H9 (cell line): ENCODE measurements around the gene COL4A2. TPM values are rescaled to one million over a fixed set of nuclear protein-coding genes. Genes with fewer than 3 reads are reported as not detected.

ENCODE experiments used
- DNase-seq: peaks from one replicate; pipeline ENCODE4 v3.0.0-alpha.2; 2017
- H2AFZ ChIP-seq: one replicate; pipeline ENCODE4 v1.6.1; 2013; ENCODE audit warnings: mild to moderate bottlenecking, low read length, control low read depth, moderate library complexity
- H2AK5ac ChIP-seq: 2 replicates; pipeline ENCODE4 v1.6.1; 2013; ENCODE audit warnings: low read length, control low read depth, mixed read lengths; ENCODE audit not compliant: insufficient read length
- H2BK120ac ChIP-seq: one replicate; pipeline ENCODE4 v1.6.1; 2013; ENCODE audit warnings: low read depth, mild to moderate bottlenecking, low read length, control low read depth, inconsistent platforms; ENCODE audit not compliant: poor library complexity, severe bottlenecking
- H2BK12ac ChIP-seq: 2 replicates; pipeline ENCODE4 v1.6.1; 2013; ENCODE audit warnings: low read length, control low read depth, mixed read lengths, low read depth; ENCODE audit not compliant: insufficient read length
- H2BK15ac ChIP-seq: 2 replicates; pipeline ENCODE4 v1.6.1; 2013; ENCODE audit warnings: low read depth, low read length, control low read depth
- H2BK20ac ChIP-seq: one replicate; pipeline ENCODE4 v1.6.1; 2013; ENCODE audit warnings: low read depth, mild to moderate bottlenecking, low read length, control low read depth, inconsistent platforms; ENCODE audit not compliant: poor library complexity, severe bottlenecking
- H2BK5ac ChIP-seq: 2 replicates; pipeline ENCODE4 v1.6.1; 2013; ENCODE audit warnings: low read length, control low read depth, mixed read lengths; ENCODE audit not compliant: insufficient read length
- H3K14ac ChIP-seq: 2 replicates; pipeline ENCODE4 v1.6.1; 2013; ENCODE audit warnings: low read length, control low read depth; ENCODE audit not compliant: insufficient read depth
- H3K18ac ChIP-seq: 2 replicates; pipeline ENCODE4 v1.6.1; 2013; ENCODE audit warnings: low read depth, mild to moderate bottlenecking, mixed read lengths, low read length, control low read depth; ENCODE audit not compliant: insufficient read length
- H3K23ac ChIP-seq: 2 replicates; pipeline ENCODE4 v1.6.1; 2013; ENCODE audit warnings: low read length, control low read depth, mixed read lengths, low read depth; ENCODE audit not compliant: insufficient read length
- H3K23me2 ChIP-seq: 2 replicates; pipeline ENCODE4 v1.6.1; 2013; ENCODE audit warnings: low read depth, mild to moderate bottlenecking, mixed read lengths, low read length, control low read depth; ENCODE audit not compliant: insufficient read length, poor library complexity, severe bottlenecking
- H3K27ac ChIP-seq: 2 replicates; pipeline ENCODE4 v1.5.1; 2013; ENCODE audit warnings: low read length, control low read depth, mixed read lengths, low read depth; ENCODE audit not compliant: insufficient read length
- H3K27me3 ChIP-seq: 2 replicates; pipeline ENCODE4 v1.6.1; 2013; ENCODE audit warnings: low read length, control low read depth, inconsistent platforms; ENCODE audit not compliant: insufficient read depth
- H3K4ac ChIP-seq: 2 replicates; pipeline ENCODE4 v1.6.1; 2013; ENCODE audit warnings: low read depth, mild to moderate bottlenecking, control low read depth, inconsistent platforms, low read length, moderate library complexity
- H3K4me1 ChIP-seq: 2 replicates; pipeline ENCODE4 v1.6.1; 2013; ENCODE audit warnings: low read length, control low read depth, inconsistent platforms; ENCODE audit not compliant: insufficient read depth
- H3K4me2 ChIP-seq: 2 replicates; pipeline ENCODE4 v1.6.1; 2013; ENCODE audit warnings: low read length, control low read depth, mixed read lengths; ENCODE audit not compliant: insufficient read length, insufficient read depth
- H3K56ac ChIP-seq: 2 replicates; pipeline ENCODE4 v1.6.1; 2013; ENCODE audit warnings: low read depth, mild to moderate bottlenecking, mixed read lengths, low read length, control low read depth; ENCODE audit not compliant: insufficient read length
- H3K79me1 ChIP-seq: 2 replicates; pipeline ENCODE4 v1.6.1; 2013; ENCODE audit warnings: low read depth, mild to moderate bottlenecking, moderate library complexity, low read length, control low read depth, inconsistent platforms; ENCODE audit not compliant: insufficient read depth, poor library complexity, severe bottlenecking
- H3K79me2 ChIP-seq: 2 replicates; pipeline ENCODE4 v1.6.1; 2013; ENCODE audit warnings: low read length, control low read depth, inconsistent platforms; ENCODE audit not compliant: insufficient read depth
- H3K9ac ChIP-seq: 2 replicates; pipeline ENCODE4 v1.6.1; 2013; ENCODE audit warnings: low read length, control low read depth, mixed read lengths; ENCODE audit not compliant: insufficient read length; ENCODE audit errors: extremely low read depth
- H3K9me3 ChIP-seq: one replicate; pipeline ENCODE4 v1.6.1; 2013; ENCODE audit warnings: low read depth, low read length, inconsistent platforms; ENCODE audit not compliant: control insufficient read depth
- H3T11ph ChIP-seq: one replicate; pipeline ENCODE4 v1.6.1; 2013; ENCODE audit warnings: mild to moderate bottlenecking, low read length, control low read depth, inconsistent platforms
- H4K20me1 ChIP-seq: one replicate; pipeline ENCODE4 v1.6.1; 2013; ENCODE audit not compliant: control insufficient read depth, insufficient read length, insufficient read depth
- H4K5ac ChIP-seq: 2 replicates; pipeline ENCODE4 v1.6.1; 2013; ENCODE audit warnings: low read depth, mild to moderate bottlenecking, mixed read lengths, low read length, control low read depth; ENCODE audit not compliant: insufficient read length
- H4K8ac ChIP-seq: replicated peaks from 2 replicates; pipeline ENCODE4 v1.6.1; 2013; ENCODE audit warnings: low read length, control low read depth, mixed read lengths, low read depth; ENCODE audit not compliant: insufficient read length
- H4K91ac ChIP-seq: 2 replicates; pipeline ENCODE4 v1.6.1; 2013; ENCODE audit warnings: low read depth, mild to moderate bottlenecking, moderate library complexity, mixed read lengths, low read length, control low read depth; ENCODE audit not compliant: insufficient read length
- H3K27ac Mint-ChIP-seq, 3 experiments: 2 replicates in 2 of 3; 3 replicates in 1 of 3; pipeline ENCODE4 v1.8.0; 2020 to 2021; ENCODE audit warnings: mixed read lengths in 3 of 3, mild to moderate bottlenecking in 1 of 3, moderate library complexity in 1 of 3
- H3K27me3 Mint-ChIP-seq: 2 replicates; pipeline ENCODE4 v1.8.0; 2021; ENCODE audit warnings: low read depth, mild to moderate bottlenecking, moderate library complexity, mixed read lengths
- H3K36me3 Mint-ChIP-seq, 3 experiments: 2 replicates in 2 of 3; 3 replicates in 1 of 3; pipeline ENCODE4 v1.8.0; 2020 to 2021; ENCODE audit warnings: low read depth in 3 of 3, mixed read lengths in 3 of 3; ENCODE audit not compliant: insufficient read depth in 1 of 3
- H3K4me1 Mint-ChIP-seq, 2 experiments: 2 replicates each; pipeline ENCODE4 v1.8.0; 2020; ENCODE audit warnings: mixed read lengths in 2 of 2
- H3K4me3 Mint-ChIP-seq, 2 experiments: 2 replicates in 1 of 2; 3 replicates in 1 of 2; pipeline ENCODE4 v1.8.0; 2020 to 2021; ENCODE audit warnings: mild to moderate bottlenecking in 2 of 2, mixed read lengths in 2 of 2, moderate library complexity in 1 of 2
- H3K9me3 Mint-ChIP-seq, 2 experiments: 2 replicates in 1 of 2; 3 replicates in 1 of 2; pipeline ENCODE4 v1.8.0; 2020; ENCODE audit warnings: mild to moderate bottlenecking in 2 of 2, mixed read lengths in 2 of 2, moderate library complexity in 1 of 2
- WGBS: extraction: QIAGEN DNeasy Blood & Tissue Kit; methylation state at CpG from one replicate; pipeline ENCODE4 v1.1.7; 2013; ENCODE audit warnings: missing lambda C conversion rate, low lambda C conversion rate, mixed read lengths; ENCODE audit not compliant: insufficient read length; ENCODE audit errors: extremely low coverage; 5-methylcytosine and 5-hydroxymethylcytosine counted together
- total RNA-seq: library from RNA; stranded (reverse); gene quantifications from 2 replicates; pipeline ENCODE4 v1.2.1, GENCODE V29; 2021
- TF ChIP-seq, protein P1 (sequence below): fragments of 200-600 bp; sonication (generic); conservative IDR thresholded peaks from 3 replicates; pipeline ENCODE4 v1.8.0; 2021; ENCODE audit warnings: antibody characterized with exemption, mild to moderate bottlenecking

COL4A2 gene
- total RNA-seq, 1 experiment from 2014 or later, result 76.5 TPM

DNA sequence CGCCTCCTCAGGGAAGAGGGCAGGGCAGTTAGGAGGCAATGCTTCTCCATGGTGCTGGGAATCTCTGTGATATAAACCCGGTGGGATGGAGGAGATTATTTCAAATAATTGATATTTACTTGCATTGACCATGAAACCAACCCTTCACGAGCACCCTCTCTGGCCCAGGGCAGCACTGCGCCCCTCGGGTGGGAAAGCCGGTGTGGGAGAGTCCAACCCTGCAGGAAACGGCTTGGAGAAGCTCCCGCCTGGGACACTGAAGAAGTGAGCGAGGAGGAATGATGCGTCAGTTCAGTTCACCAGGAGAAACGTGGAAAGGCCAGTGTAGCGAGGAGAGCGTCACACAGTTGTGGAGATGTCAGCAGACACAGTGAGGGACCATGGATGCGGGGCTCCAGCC lies 99.9 kb downstream of the COL4A2 start:
- Mint-ChIP-seq H3K4me1 (peaks cover 20 to 22% of the 10 kb centered on the region in 2 experiments), H3K27me3 (no peaks in the 10 kb centered on the region), H3K4me3 (no peak overlapping the region), H3K27ac (peak overlapping the region in 1 of 3 experiments; percentile 32; a peak in 2 of 7 replicates), H3K36me3 (peaks cover 4 to 14% (median 7%) of the 10 kb centered on the region in 3 experiments; a peak in 5 of 7 replicates), H3K9me3 (no peaks in the 10 kb centered on the region)
- H3K4me2 ChIP-seq, result no peak overlapping the region
- no peak overlapping the region for H2BK20ac ChIP-seq
- no peaks in the 10 kb centered on the region for H3K79me1 ChIP-seq
- no peak overlapping the region for H3K9ac ChIP-seq
- no peak overlapping the region for H2BK12ac ChIP-seq
- no peaks in the 10 kb centered on the region for H3K9me3 ChIP-seq
- no peak overlapping the region for H2AFZ ChIP-seq
- no peak overlapping the region for H2BK5ac ChIP-seq
- H3K14ac ChIP-seq, result no peak overlapping the region
- no peak overlapping the region for H4K91ac ChIP-seq
- no peak overlapping the region for H4K5ac ChIP-seq
- no peak overlapping the region for H3K27ac ChIP-seq
- no peak overlapping the region for H2BK120ac ChIP-seq
- H3K23me2 ChIP-seq, result no peaks in the 10 kb centered on the region
- H2BK15ac ChIP-seq, result no peak overlapping the region
- H4K20me1 ChIP-seq, result no peaks in the 10 kb centered on the region
- H3K18ac ChIP-seq, result no peak overlapping the region
- H3K56ac ChIP-seq, result no peak overlapping the region
- H3K23ac ChIP-seq, result no peak overlapping the region
- peaks cover 5% of the 10 kb centered on the region; the same call in 1 of the 2 replicates for H3K4me1 ChIP-seq
- no peak overlapping the region for H4K8ac ChIP-seq
- H2AK5ac ChIP-seq, result no peak overlapping the region
- H3K4ac ChIP-seq, result no peak overlapping the region
- H3T11ph ChIP-seq, result no peak overlapping the region
- TF ChIP-seq, protein P1, sequence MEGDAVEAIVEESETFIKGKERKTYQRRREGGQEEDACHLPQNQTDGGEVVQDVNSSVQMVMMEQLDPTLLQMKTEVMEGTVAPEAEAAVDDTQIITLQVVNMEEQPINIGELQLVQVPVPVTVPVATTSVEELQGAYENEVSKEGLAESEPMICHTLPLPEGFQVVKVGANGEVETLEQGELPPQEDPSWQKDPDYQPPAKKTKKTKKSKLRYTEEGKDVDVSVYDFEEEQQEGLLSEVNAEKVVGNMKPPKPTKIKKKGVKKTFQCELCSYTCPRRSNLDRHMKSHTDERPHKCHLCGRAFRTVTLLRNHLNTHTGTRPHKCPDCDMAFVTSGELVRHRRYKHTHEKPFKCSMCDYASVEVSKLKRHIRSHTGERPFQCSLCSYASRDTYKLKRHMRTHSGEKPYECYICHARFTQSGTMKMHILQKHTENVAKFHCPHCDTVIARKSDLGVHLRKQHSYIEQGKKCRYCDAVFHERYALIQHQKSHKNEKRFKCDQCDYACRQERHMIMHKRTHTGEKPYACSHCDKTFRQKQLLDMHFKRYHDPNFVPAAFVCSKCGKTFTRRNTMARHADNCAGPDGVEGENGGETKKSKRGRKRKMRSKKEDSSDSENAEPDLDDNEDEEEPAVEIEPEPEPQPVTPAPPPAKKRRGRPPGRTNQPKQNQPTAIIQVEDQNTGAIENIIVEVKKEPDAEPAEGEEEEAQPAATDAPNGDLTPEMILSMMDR, result no peak
- no peaks in the 10 kb centered on the region for H3K27me3 ChIP-seq
- no peaks in the 10 kb centered on the region for H3K79me2 ChIP-seq
- DNase-seq, result no peak
- WGBS, result no CpG with 5 or more reads among the region's 14 CpGs
